ENCODE results near the gene GREM2. TPM values are rescaled to one million over a fixed set of nuclear protein-coding genes. Genes with fewer than 3 reads are reported as not detected.

The GREM2 gene
- total and polyA plus RNA-seq, 3 experiments from 2014 or later, result 0.61 TPM; not detected in 2

DNA sequence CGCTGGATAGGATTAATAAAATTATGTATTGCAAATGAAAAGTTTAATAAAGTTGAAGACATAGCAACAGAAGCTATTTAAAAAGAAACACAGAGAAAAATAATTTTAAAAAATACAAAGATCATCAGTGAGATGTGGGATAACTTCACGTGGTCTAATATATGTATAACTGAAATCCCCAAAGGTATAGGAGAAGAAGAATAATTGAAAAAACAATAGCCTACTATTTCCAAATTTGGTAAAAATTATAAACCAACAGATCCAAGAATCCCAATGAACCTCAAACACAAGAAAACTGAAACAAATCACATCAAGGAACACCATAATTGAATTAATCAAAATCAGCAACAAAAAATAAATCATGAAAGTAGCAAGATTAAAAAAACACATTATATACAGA, 44.9 kb downstream of the GREM2 start:
- H3K27ac Mint-ChIP-seq, result no peak overlapping the region

DNA sequence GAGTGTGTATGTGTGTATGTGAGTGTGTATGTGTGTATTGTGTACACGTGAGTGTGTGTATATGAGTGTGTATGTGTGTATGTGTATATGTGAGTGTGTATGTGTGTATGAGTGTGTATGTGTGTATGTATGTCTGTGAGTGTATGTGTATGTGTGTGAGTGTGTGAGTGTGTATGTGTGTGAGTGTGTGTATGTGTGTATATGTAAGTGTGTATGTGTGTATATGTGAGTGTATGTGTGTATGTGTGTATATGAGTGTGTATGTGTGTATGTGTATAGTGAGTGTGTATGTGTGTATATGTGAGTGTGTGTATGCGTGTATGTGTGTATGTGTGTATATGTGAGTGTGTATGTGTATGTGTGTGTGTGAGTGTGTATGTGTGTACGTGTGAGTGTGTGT, 49.2 kb downstream of the GREM2 start:
- DNase-seq, result no peak
- H3K4me3 ChIP-seq (ENCODE audit: low read length), result no peak overlapping the region
- H3K27ac Mint-ChIP-seq, result no peak overlapping the region
- H3K9me3 ChIP-seq (ENCODE audit: low read length), result no peaks in the 10 kb centered on the region
- H3K4me3 Mint-ChIP-seq, result no peak overlapping the region
- POLR2A ChIA-PET, result no interaction called here
- H3K4me1 Mint-ChIP-seq, result no peaks in the 10 kb centered on the region
- no peak overlapping the region for H3K27ac ChIP-seq (ENCODE audit: low read depth, low read length)
- H3K4me1 ChIP-seq (ENCODE audit: insufficient read depth, low read length), result no peaks in the 10 kb centered on the region
- H3K9me3 Mint-ChIP-seq, result peaks cover 0 to 5% (median 0%) of the 10 kb centered on the region in 5 donors
- no peaks in the 10 kb centered on the region for H3K36me3 ChIP-seq (ENCODE audit: insufficient read depth, low read length)
- no peaks in the 10 kb centered on the region for H3K27me3 ChIP-seq (ENCODE audit: insufficient read depth, low read length, poor library complexity, severe bottlenecking)
- no peaks in the 10 kb centered on the region for H3K27me3 Mint-ChIP-seq
- no peaks in the 10 kb centered on the region for H3K36me3 Mint-ChIP-seq
- CTCF ChIA-PET, result no interaction called here

More for the DNA sequence above, 44.9 kb downstream of the GREM2 start:
- no peak for DNase-seq
- H3K4me1 Mint-ChIP-seq, result no peaks in the 10 kb centered on the region
- H3K27ac ChIP-seq (ENCODE audit: low read depth, low read length), result no peak overlapping the region
- no peak overlapping the region for H3K4me3 ChIP-seq (ENCODE audit: low read length)
- no peaks in the 10 kb centered on the region for H3K36me3 ChIP-seq (ENCODE audit: insufficient read depth, low read length)
- no peaks in the 10 kb centered on the region for H3K27me3 ChIP-seq (ENCODE audit: insufficient read depth, low read length, poor library complexity, severe bottlenecking)
- peaks cover 0 to 2% (median 0%) of the 10 kb centered on the region in 5 donors for H3K9me3 Mint-ChIP-seq
- ChIA-PET POLR2A (no interaction called here), CTCF (no interaction called here)
- H3K4me1 ChIP-seq (ENCODE audit: insufficient read depth, low read length), result no peaks in the 10 kb centered on the region
- H3K27me3 Mint-ChIP-seq, result no peaks in the 10 kb centered on the region
- H3K4me3 Mint-ChIP-seq, result no peak overlapping the region
- no peaks in the 10 kb centered on the region for H3K9me3 ChIP-seq (ENCODE audit: low read length)
- no peaks in the 10 kb centered on the region for H3K36me3 Mint-ChIP-seq

DNA sequence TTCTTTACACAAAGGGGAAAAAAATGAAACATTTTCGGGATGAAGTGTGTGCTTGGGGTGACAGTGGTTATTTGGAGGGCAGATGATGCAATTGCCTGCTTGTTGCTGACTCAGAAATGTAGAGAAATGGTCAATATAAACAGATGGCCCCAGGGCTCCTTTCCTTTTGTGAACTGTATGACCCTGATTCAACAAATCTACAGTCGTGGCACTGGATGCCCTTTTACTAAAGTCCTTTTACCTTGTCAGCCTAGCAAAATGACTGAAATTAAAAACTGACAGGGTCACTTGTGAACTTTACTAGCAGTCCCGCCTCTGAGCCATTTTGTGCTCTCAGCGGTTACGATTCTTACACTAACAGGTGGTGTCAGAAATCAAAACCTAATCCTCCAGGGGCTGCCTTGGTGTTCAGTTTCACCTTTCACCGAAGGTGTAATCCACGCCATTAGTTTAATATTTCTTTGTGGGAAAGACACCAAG, 49.8 kb downstream of the GREM2 start:
- Mint-ChIP-seq H3K4me1 (no peaks in the 10 kb centered on the region), H3K27ac (no peak overlapping the region), H3K36me3 (no peaks in the 10 kb centered on the region), H3K4me3 (no peak overlapping the region), H3K27me3 (no peaks in the 10 kb centered on the region), H3K9me3 (peaks cover 0 to 8% (median 0%) of the 10 kb centered on the region in 5 donors)
- Histone ChIP-seq H3K4me3 (ENCODE audit: low read length) (no peak overlapping the region), H3K36me3 (ENCODE audit: insufficient read depth, low read length) (no peaks in the 10 kb centered on the region), H3K9me3 (ENCODE audit: low read length) (no peaks in the 10 kb centered on the region), H3K27ac (ENCODE audit: low read depth, low read length) (no peak overlapping the region), H3K27me3 (ENCODE audit: insufficient read depth, low read length, poor library complexity, severe bottlenecking) (no peaks in the 10 kb centered on the region), H3K4me1 (ENCODE audit: insufficient read depth, low read length) (no peaks in the 10 kb centered on the region)
- no peak for DNase-seq
- ChIA-PET POLR2A (no interaction called here), CTCF (no interaction called here)

DNA sequence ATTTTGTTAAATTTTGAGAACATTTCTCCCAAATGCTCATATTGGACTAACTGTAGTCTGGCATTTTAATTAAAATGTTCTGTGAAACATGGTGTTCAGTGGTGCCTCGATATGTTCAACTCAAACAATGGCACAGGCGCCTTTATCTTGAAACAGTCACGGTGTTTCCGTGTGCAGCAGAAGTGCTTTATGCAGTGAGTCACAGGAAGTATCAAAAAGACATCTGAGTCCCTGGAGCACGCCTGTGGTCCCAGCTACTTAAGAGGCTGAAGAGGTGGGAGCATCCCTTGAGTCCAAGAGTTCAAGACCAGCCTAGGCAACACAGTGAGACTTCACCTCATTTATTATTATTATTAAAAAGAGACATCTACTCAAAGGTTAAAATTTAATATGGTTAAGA, 52.2 kb downstream of the GREM2 start:
- ChIA-PET CTCF (interaction anchor here (1.3 kb wide), 1 partner anchor 16 kb away, joined by 3 read pairs; no protein-coding TSS in a partner anchor), POLR2A (no interaction called here)
- H3K4me1 Mint-ChIP-seq, result no peaks in the 10 kb centered on the region
- H3K36me3 Mint-ChIP-seq, result no peaks in the 10 kb centered on the region
- Histone ChIP-seq H3K9me3 (ENCODE audit: low read length) (no peaks in the 10 kb centered on the region), H3K4me1 (ENCODE audit: insufficient read depth, low read length) (no peaks in the 10 kb centered on the region), H3K4me3 (ENCODE audit: low read length) (no peak overlapping the region), H3K36me3 (ENCODE audit: insufficient read depth, low read length) (no peaks in the 10 kb centered on the region), H3K27me3 (ENCODE audit: insufficient read depth, low read length, poor library complexity, severe bottlenecking) (no peaks in the 10 kb centered on the region), H3K27ac (ENCODE audit: low read depth, low read length) (no peak overlapping the region)
- no peak for DNase-seq
- H3K27me3 Mint-ChIP-seq, result no peaks in the 10 kb centered on the region
- H3K9me3 Mint-ChIP-seq, result peaks cover 0 to 7% (median 0%) of the 10 kb centered on the region in 5 donors
- H3K27ac Mint-ChIP-seq, result no peak overlapping the region
- H3K4me3 Mint-ChIP-seq, result no peak overlapping the region

DNA sequence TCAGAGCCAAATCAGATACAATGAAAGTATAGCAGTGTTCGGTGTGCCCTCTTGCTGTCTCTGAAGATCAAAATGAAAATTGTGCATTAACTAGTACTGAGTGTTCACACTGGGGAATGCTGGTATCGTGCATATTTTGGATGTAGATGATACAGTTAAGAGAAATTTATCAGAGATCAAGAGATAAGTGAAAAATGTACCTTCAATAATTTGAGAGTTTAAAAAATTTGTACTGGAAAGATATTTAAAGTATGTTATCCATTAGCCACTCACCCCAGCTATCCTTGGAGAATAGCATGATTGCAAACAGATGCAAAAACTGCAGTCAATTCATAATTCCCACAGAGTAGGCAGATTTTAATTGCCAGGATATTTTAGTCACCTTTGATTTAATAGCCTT, 56.4 kb downstream of the GREM2 start:
- CTCF ChIA-PET, result no interaction called here
- Mint-ChIP-seq H3K4me3 (no peak overlapping the region), H3K4me1 (no peaks in the 10 kb centered on the region), H3K36me3 (no peaks in the 10 kb centered on the region), H3K27me3 (no peaks in the 10 kb centered on the region), H3K9me3 (peaks cover 0 to 6% (median 2%) of the 10 kb centered on the region in 5 donors), H3K27ac (no peak overlapping the region)
- no peak for DNase-seq
- Histone ChIP-seq H3K36me3 (ENCODE audit: insufficient read depth, low read length) (no peaks in the 10 kb centered on the region), H3K4me3 (ENCODE audit: low read length) (no peak overlapping the region), H3K27ac (ENCODE audit: low read depth, low read length) (no peak overlapping the region), H3K9me3 (ENCODE audit: low read length) (no peaks in the 10 kb centered on the region), H3K27me3 (ENCODE audit: insufficient read depth, low read length, poor library complexity, severe bottlenecking) (no peaks in the 10 kb centered on the region), H3K4me1 (ENCODE audit: insufficient read depth, low read length) (no peaks in the 10 kb centered on the region)
- POLR2A ChIA-PET, result no interaction called here

DNA sequence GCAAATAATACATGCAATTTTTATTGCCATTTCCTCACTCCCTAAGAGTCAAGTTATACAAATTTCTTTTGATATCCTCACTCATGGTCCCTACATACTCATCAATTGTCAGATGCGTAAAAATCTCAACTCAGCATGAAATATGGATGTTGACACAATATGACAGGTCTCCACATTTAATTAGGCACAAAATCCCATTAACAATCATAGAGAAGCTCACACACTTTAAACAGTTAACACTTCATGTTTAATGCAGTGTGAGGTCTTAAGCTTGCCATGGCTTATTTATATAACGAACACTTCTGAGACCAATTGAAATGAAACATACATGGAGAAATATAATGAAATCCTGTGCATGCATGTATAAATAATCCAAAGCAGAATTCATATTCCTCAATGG, 58.6 kb downstream of the GREM2 start:
- DNase-seq, result no peak
- H3K4me3 ChIP-seq (ENCODE audit: low read length), result no peak overlapping the region
- Mint-ChIP-seq H3K36me3 (peaks cover 0 to under 1% (median 0%) of the 10 kb centered on the region in 3 donors), H3K4me3 (no peak overlapping the region), H3K27ac (no peak overlapping the region), H3K9me3 (peaks cover 0 to 13% (median 2%) of the 10 kb centered on the region in 5 donors), H3K4me1 (no peaks in the 10 kb centered on the region), H3K27me3 (no peaks in the 10 kb centered on the region)
- ChIA-PET POLR2A (no interaction called here), CTCF (no interaction called here)
- no peaks in the 10 kb centered on the region for H3K9me3 ChIP-seq (ENCODE audit: low read length)
- no peak overlapping the region for H3K27ac ChIP-seq (ENCODE audit: low read depth, low read length)
- no peaks in the 10 kb centered on the region for H3K36me3 ChIP-seq (ENCODE audit: insufficient read depth, low read length)
- H3K27me3 ChIP-seq (ENCODE audit: insufficient read depth, low read length, poor library complexity, severe bottlenecking), result no peaks in the 10 kb centered on the region
- H3K4me1 ChIP-seq (ENCODE audit: insufficient read depth, low read length), result no peaks in the 10 kb centered on the region

DNA sequence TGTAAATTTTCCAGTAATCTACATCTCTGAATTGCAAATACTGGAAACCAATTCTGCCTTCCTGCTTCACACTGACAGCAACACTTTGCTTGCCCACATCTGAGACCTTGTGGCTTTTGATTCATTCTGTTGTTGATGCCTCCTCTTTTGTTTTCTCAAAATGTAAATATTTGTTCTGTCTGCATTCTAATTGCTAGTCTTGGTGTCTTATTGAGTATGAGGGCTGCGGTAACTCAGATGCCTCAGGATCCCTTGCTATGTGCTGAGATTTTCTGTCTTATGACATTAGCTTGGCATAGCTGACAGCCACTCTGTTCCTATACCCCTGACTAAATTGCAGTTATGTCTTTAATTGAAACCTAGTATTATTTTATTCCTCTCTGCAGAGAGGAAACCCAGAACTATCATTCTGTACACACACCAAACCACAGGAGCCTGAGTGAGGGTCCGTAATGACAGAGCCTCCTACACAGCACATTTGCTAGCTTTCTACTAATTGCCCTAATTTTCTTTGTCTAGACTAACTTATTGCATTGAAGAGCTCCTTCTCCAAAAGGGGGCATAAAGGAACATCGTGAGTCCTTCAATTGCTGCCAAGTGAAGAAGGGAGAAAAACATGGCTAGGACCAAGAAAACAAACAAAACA, 72.1 kb downstream of the GREM2 start:
- no peaks in the 10 kb centered on the region for H3K27me3 ChIP-seq (ENCODE audit: insufficient read depth, low read length, poor library complexity, severe bottlenecking)
- H3K9me3 Mint-ChIP-seq, result peaks cover 0 to 13% (median 5%) of the 10 kb centered on the region in 5 donors
- peak in 1 of 5 donors; percentile 8 for DNase-seq
- no peaks in the 10 kb centered on the region for H3K9me3 ChIP-seq (ENCODE audit: low read length)
- peaks cover 9 to 15% (median 12%) of the 10 kb centered on the region in 3 donors for H3K4me1 Mint-ChIP-seq
- no peak overlapping the region for H3K27ac ChIP-seq (ENCODE audit: low read depth, low read length)
- no peaks in the 10 kb centered on the region for H3K27me3 Mint-ChIP-seq
- ChIA-PET CTCF (no interaction called here), POLR2A (no interaction called here)
- H3K4me1 ChIP-seq (ENCODE audit: insufficient read depth, low read length), result peaks cover 6% of the 10 kb centered on the region
- peaks cover 0 to 8% (median 2%) of the 10 kb centered on the region in 3 donors for H3K36me3 Mint-ChIP-seq
- H3K27ac Mint-ChIP-seq, result peak overlapping the region in 1 of 8 donors; percentile 82
- H3K36me3 ChIP-seq (ENCODE audit: insufficient read depth, low read length), result no peaks in the 10 kb centered on the region
- no peak overlapping the region for H3K4me3 ChIP-seq (ENCODE audit: low read length)
- H3K4me3 Mint-ChIP-seq, result peak overlapping the region in 6 of 7 donors; percentile 8 to 64 (median 26)

DNA sequence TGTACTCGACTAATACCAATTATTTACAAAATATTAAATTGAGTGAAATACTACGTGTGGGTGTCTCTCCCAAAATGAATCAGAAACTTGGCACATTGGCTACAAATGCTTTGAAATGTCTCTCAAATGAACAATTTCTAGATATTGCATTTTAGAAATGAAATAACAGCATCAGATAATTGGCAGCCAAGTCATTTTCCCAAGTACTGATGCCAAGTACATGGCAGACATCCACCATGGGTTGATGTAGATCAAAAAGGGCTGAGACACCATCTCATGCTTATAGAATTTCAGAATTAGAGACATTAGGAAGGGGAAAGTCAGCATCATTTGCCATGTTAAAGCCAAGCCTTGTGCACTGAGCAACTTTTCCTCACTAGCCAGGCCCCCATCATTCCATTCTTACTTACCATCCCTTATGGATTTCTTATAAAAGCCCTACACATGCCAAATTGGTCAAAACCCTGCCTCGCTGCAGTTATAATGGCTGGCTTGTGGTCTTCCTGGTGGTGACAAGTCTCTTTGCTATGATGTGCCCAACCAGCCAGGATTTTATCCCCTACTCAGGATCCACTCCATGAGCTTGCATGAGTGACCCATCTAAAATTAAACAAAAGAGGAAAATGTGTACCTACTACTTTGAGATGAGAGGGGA, 73.1 kb downstream of the GREM2 start:
- no peak overlapping the region for H3K27ac ChIP-seq (ENCODE audit: low read depth, low read length)
- Mint-ChIP-seq H3K4me1 (peaks cover 9 to 15% (median 12%) of the 10 kb centered on the region in 3 donors), H3K27ac (no peak overlapping the region), H3K36me3 (peaks cover 0 to 12% (median 2%) of the 10 kb centered on the region in 3 donors), H3K27me3 (no peaks in the 10 kb centered on the region), H3K4me3 (no peak overlapping the region), H3K9me3 (peaks cover 0 to 12% (median 5%) of the 10 kb centered on the region in 5 donors)
- ChIA-PET CTCF (no interaction called here), POLR2A (no interaction called here)
- peaks cover 6% of the 10 kb centered on the region for H3K4me1 ChIP-seq (ENCODE audit: insufficient read depth, low read length)
- H3K9me3 ChIP-seq (ENCODE audit: low read length), result no peaks in the 10 kb centered on the region
- H3K36me3 ChIP-seq (ENCODE audit: insufficient read depth, low read length), result no peaks in the 10 kb centered on the region
- no peak for DNase-seq
- no peak overlapping the region for H3K4me3 ChIP-seq (ENCODE audit: low read length)
- no peaks in the 10 kb centered on the region for H3K27me3 ChIP-seq (ENCODE audit: insufficient read depth, low read length, poor library complexity, severe bottlenecking)
